DMS53 treated with DMSO at 0.1 percent for 48 hours (cell line): ENCODE results near the gene OR1N1.
"Not testable (repeated sequence)": the region's sequence is repeated elsewhere in the genome, so short reads cannot be mapped to it uniquely, and the experiment has no call there.

Experiments used
- DNase-seq: peaks from one replicate; lab custom pipeline; 2025; ENCODE audit not compliant: unreplicated experiment; lab: John Stamatoyannopoulos, UW

The OR1N1 gene, protein sequence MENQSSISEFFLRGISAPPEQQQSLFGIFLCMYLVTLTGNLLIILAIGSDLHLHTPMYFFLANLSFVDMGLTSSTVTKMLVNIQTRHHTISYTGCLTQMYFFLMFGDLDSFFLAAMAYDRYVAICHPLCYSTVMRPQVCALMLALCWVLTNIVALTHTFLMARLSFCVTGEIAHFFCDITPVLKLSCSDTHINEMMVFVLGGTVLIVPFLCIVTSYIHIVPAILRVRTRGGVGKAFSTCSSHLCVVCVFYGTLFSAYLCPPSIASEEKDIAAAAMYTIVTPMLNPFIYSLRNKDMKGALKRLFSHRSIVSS

DNA sequence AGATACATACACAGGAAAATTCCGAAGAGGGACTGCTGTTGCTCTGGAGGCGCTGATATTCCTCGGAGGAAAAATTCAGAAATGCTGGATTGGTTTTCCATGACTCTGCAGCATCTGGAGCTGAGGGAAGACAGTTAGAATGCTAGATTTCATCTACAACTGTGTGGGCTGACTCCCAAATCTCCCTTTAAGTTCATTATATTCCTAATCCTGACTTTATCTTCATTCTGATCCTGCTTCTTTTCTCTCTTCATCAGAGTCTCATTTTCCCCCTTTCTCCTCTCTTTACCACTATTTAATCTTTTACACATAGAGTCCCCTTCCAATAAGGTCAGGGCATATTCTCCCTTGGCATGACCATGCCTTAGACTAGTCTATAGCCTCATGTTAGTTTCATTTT, at the start of gene OR1N1:
Gene OR1N1, minus strand, starts transcription at position 101 of the 400 bp plus-strand sequence. Its CDS starts 0 bp downstream, at position 101.
- no peak for DNase-seq

DNA sequence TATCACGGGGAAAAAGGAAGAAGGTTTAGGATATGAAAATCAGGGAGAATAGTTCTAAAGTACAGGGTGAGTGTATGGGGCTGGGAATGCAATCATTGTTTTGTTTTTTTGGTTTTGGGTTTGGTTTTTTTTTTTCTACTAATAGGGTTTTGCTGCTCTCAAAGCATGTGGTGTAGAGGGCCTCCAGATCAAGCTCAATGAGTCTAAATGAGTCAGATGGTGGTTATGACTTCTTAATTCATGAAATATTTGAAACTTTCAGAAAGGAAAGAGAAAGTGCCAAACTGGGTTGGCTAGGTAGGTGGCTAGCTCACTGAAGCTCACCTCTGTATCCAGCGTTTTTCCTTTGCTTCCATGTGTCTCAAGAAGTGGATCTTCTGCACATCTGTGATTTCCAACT, 45.4 kb upstream of the OR1N1 start:
- no peak for DNase-seq

DNA sequence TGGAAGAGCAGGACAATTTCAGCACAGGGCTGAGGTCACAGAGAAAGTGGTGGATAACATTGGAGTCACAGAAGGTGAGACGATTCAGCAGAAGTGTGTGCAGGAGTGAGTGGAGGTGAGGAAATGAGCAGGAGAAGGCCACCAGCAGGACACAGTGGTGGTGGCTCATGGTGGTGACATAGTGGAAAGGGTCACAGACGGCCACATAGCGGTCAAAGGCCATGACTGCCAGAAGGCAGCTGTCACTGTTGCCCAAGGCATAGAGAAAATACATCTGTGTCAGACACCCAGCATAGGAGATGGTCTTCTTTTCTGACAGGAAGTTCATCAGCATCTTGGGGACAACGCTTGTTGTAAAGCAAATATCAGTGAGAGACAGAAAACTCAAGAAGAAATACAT, 40.8 kb upstream of the OR1N1 start:
- DNase-seq, result no peak

DNA sequence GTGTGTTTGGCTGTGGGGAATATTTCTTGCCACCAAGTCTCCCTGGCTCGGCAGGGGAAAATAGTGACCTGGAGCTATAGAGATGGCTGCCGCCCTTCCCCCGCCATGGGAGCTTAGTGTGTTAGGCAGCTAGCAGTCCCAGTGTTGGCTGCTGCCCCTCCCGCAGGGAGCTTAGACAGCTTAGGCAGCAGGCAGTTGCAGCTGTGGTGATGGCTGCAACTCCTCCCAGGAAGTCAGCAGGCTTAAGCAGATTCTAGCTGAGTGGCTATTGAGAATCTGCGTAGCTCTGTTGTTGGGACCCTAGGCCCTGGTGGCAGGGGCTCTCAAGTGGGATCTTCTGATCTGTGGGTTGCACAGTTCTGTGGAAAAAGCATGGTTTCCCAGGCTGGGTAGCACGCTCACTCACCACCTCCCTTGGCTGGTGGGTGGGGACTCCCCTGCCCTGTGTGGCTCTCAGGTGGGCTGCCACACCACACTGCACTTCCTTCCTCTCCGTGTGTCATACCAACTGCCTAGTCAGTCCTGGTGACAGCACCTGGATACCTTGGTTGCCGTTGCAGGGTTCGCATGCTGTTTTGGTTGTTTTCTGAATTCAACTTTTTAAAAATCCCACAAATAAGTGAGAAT, 35.2 kb upstream of the OR1N1 start:
- DNase-seq, result no peak

DNA sequence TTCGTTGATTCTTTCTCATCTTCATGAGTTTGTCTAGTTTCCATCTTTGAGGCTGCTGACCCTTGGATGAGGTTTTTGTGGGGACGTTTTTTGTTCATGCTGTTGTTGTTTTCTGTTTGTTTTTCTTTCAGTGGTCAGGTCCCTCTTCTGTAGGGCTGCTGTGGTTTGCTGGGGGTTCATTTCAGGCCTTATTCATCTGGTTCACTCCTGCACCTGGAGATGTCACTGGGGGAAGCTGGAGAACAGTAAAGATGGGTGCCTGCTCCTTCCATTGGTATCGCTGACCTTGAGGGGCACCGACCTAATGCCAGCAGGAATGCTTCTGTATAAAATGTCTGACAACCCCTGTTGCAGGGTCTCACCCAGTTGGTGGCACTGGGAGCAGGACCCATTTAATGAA, 34.4 kb upstream of the OR1N1 start:
- no peak for DNase-seq

DNA sequence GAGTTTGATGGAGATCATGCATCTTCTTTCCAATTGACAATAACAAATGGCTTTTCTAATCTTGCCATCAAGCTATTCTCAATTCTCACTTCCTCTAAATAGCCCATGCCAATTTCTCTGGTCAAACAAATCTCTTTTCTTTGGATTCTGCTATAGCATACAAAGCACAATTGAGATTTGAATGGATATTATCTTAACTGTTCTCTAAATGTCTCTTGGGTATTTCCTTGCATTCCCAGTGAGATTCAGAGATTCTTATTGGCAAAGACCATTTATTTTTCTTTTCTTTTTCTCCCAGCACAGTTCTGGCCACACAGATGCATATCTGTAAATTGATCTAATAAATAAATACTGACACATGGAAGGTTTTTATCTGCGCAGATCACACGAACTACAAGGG, 25.7 kb upstream of the OR1N1 start, which contains the start of gene OR1N2:
Gene OR1N2, plus strand, starts transcription at position 301 of the 400 bp plus-strand sequence. CDS start 100 bp downstream, outside the sequence.
- DNase-seq, result no peak

DNA sequence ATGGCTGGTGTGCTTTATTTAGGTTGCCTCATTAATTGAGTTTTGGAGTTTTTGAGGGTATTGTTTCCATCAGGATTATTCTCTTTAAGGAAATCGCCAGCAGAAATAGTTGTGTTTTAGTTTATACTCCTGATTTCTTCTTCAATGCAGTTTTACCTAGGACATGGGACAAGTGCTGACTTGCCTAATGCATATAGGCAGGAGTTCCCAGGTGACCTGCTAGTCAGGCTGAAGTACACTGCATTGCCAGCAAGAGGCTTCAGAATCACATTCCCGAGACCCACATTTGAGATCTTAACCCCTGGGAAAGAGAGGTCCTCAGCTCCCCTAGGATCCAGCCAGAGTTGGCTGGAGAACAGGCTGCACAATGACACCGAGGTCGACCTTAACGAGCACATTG, 24.3 kb upstream of the OR1N1 start:
- DNase-seq, result no peak

DNA sequence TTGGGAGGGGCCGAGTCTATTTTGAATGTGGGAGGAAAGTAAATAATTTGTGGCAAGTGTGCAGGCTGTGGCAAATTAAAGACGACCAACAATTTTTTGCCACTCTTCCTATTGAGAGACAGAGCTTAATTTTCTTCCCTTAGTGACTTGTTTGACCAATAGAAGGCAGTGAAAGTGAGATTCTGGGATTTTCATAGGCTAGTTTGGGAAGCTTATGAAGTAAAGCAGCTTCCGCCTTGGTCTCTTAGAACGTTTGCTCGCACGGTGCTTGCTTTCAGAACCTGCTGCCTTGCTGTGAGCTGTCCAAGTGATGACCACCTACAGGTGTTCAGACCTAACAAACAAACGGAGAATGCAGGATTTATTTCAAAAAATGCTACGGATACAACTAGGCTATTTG, 19.1 kb upstream of the OR1N1 start:
- no peak for DNase-seq

DNA sequence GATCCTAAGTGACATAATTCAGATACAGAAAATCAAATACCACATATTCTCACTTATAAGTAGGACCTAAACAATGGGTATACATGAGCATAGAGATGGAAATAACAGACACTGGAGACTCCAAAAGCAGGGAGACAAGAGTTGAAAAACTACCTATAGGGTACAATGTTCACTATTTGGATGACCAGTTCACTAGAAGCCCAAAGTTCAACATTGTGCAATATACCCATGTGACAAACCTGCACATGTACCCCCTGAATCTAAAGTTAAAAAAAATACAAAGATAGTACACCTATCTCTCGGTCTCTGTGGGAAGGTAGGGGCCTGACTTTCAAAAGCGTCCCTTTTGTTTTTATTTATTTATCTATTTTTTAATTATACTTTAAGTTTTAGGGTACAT, 11.7 kb upstream of the OR1N1 start:
- DNase-seq, result no peak

DNA sequence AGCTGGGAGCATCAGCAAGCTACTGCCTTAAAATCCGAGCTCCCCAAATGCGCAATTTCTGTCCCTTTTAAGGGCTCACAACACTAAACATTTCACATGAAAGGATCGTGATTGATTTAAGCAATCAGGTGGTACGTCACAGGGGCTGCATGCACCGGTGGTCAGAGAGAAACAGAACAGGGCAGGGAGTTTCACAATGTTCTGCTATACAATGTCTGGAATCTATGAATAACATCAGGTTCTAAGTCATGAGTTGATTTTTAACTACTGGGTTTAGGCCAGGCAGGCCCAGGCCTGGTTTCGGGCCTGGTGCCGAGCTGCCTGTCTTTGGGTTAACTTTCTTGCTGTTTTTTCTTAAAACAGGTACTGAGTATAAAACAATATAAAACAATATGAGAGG, 10.0 kb upstream of the OR1N1 start:
- not testable (repeated sequence) for DNase-seq

DNA sequence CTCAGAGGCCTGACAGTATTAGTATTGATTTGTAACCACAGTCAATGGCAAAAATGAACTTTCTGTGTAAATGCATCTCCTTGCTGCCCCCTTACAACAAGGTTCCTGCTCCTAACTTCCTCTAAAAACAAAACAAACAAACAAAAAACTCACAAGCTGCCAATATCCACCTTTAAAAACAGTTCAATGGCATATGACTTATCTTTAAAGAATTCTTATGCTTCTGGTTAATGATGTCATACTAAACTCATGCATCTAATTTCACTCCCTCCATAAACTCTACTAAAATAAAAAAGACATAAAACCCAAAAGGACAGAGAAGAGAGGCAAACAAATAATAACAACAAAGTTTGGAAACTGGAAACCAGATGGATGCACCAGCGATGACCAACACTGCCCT, 9.0 kb upstream of the OR1N1 start:
- no peak for DNase-seq

DNA sequence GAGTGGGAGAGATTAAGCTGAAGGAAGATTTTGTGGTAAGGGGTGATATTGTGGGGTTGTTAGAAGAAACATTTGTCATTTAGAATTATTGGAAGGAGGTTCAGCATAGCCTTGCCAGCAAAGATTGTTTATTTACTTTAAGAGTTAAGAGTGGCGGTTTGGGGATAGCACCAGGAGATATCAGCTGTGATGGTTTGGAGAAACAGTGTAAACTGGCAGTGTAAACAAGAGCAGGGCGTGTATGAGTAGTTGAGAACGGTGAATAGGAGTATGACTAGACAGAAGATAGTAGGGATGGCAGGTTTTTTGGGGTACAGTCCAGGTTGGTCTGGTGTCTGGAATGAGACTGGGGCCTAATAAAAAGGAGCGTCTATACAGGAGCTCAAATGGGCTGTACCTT, 4.1 kb upstream of the OR1N1 start:
- DNase-seq, result not testable (repeated sequence)

DNA sequence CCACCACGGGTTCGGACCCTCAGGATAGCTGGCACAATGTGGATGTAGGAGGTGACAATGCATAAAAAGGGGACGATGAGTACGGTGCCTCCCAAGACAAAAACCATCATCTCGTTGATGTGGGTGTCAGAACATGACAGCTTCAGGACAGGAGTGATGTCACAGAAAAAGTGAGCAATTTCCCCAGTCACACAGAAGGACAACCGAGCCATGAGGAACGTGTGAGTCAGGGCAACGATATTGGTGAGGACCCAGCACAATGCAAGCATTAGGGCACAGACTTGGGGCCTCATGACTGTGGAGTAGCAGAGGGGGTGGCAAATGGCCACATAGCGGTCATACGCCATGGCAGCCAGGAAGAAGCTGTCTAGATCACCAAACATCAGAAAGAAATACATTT, 491 bp downstream of the OR1N1 start:
- DNase-seq, result no peak

DNA sequence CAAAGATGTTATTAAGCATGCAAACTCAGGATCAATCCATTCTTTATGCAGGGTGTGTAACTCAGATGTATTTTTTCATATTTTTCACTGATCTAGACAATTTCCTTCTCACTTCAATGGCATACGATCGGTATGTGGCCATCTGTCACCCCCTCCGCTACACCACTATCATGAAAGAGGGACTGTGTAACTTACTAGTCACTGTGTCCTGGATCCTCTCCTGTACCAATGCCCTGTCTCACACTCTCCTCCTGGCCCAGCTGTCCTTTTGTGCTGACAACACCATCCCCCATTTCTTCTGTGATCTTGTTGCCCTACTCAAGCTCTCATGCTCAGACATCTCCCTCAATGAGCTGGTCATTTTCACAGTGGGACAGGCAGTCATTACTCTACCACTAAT, 7.7 kb downstream of the OR1N1 start:
- no peak for DNase-seq

DNA sequence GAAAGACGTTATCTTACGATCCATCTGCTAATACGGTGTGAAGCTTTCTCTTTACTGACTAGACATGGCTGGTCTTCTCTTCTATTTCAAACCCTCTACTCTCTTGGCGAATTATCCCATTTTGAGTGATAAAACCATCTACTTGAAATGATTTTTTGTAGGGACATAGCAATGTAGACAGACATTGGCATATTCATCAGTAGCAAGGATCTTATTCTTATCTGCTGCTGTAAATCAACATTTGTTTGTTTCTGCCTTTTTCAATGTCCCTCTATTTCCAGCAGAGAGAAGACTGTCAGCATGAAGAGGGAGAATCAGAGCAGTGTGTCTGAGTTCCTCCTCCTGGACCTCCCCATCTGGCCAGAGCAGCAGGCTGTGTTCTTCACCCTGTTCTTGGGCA, 8.3 kb downstream of the OR1N1 start, which contains the start of gene OR1J4:
Gene OR1J4, plus strand, starts transcription at position 301 of the 400 bp plus-strand sequence. Its CDS starts 0 bp downstream, at position 301.
- no peak for DNase-seq

DNA sequence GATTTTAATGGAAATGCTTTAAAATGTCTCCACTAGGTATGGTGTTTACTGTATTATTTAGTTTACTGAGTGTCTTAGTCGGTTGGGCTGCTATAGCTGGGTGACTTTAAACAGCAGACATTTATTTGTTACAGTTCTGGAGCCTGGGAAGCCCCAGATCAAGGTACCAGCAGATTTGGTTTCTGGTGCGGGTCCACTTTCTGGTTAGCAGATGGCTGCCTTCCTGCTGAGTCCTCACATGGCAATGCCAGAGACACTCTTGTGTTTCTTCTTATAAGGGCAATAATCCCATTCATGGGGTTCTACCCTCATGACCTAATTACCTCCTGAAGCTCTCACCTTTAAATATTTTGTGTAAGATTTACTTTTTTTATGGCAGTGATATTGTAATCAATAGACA, 8.9 kb downstream of the OR1N1 start:
- DNase-seq, result no peak

DNA sequence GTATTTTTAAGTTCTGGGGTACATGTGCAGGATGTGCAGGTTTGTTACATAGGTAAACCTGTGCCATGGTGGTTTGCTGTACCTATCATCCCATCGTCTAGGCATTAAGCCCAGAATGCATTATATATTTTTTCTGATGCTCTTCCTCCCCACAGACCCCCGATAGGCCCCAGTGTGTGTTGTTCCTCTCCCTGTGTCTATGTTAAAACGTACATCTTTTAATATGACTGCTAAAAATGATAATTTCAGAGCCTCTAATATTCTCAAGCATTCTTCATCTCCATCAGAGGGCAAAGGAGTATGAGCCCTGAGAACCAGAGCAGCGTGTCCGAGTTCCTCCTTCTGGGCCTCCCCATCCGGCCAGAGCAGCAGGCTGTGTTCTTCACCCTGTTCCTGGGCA, 16.6 kb downstream of the OR1N1 start, which contains the start of gene OR1J2:
Gene OR1J2, plus strand, starts transcription at position 301 of the 400 bp plus-strand sequence. Its CDS starts 0 bp downstream, at position 301.
- DNase-seq, result no peak

DNA sequence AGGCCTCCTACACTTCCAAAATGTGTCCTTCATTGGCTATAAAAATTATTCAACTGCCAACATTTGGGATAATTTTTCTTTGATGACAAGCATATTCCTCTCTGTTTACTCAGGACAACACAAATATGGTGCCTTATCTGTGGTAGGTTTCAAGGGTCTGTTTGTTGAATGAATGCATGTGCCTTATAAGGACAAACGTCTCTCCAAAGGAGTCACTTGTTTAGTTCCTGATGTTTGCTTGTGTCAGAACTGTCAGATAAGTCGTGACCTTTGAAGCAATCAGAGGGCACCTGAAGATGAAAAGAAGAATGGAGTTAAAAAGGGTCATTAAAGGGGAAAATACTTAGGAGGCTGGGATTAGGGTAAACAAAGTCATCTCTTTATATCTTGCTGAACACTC, 20.1 kb downstream of the OR1N1 start:
- no peak for DNase-seq

DNA sequence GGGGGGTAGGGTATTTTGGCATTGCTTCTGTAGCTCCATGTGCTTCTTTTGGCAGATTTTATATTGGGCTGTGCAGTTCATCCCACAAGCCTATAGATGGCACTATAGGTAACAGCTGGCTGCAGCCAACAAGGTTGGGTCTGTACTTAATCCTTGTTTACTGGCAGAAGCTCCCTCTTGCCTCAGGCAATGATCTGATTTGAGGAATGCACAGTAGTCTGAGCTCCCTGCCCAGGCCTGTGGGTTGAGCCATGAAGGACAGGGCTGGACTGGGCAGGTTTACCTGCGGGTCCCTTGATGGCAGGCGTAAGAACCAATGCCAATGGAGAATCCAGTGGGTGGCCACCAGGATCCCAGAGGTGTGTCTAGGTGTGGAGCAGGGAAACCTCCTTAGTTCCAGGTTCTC, 28.2 kb downstream of the OR1N1 start:
- peak; percentile 8 for DNase-seq

DNA sequence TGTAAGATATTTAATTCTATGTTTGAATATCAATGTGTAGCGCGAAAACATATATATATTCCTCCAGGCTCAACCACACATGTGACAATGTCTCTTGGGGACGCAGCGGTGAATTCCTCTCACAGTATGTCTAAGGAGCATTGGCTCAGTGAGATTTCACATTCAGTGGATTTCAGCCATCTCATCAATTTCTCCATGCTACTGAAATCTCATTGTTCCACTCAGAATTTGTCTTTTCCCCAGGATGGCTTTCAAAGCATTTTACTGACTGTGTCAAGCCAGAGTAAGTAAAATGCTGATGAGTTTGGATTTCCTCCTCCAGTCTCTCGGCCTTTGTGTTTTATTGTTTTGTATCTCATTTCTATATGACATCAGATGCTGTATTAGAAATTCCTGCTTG, 48.0 kb downstream of the OR1N1 start:
- no peak for DNase-seq

DNA sequence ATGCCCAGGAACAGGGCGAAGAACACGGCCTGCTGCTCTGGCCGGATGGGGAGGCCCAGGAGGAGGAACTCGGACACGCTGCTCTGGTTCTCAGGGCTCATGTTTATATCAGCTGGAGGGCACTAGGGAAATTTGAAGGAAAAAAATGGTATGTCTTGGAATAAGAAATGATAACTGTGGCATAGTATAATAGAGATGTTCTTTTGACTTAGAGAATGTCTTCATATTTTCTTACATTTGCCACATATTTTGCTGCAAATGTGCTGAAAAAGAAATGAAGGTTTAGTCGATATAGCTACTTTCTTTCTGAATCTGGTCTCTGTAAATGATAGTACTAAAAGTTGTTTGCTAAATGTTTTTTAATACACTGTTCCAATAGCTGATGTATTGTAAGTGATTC, 49.3 kb downstream of the OR1N1 start, which contains the start of gene OR1J1:
Gene OR1J1, minus strand, starts transcription at position 101 of the 400 bp plus-strand sequence. Its CDS starts 0 bp downstream, at position 101.
- DNase-seq, result no peak

DNA sequence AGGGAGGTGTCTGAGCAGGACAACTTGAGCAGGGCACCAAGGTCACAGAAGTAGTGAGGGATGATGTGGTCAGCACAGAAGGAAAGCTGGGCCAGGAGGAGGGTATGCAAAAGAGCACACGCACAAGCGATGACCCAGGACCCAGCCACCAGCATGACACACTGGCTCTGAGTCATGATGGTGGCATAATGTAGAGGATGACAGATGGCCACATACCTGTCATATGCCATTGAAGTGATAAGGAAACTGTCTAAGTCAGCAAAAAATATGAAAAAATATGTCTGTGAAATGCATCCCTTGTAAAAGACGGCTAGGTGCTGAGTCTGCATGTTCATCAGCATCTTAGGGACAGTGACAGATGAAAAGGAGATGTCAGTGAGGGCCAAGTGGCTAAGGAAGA, 49.7 kb downstream of the OR1N1 start:
- no peak for DNase-seq
